WTC11 (cell line): ENCODE measurements around the gene PRRX1. TPM values are rescaled to one million over a fixed set of nuclear protein-coding genes. Genes with fewer than 3 reads are reported as not detected.

Experiments used
- ATAC-seq: fragments of 200-7000 bp; cut with Tn5 transposase; 2 replicates; pipeline ENCODE4 v1.10.0; 2021; ENCODE audit warnings: mild to moderate bottlenecking, moderate library complexity
- CTCF ChIA-PET: fragments of 300-600 bp; sonication (Branson Sonifier 250); formaldehyde crosslinking; loops from one replicate; lab custom pipeline; 2021; ENCODE audit warnings: antibody characterized with exemption; lab: Charles Lee
- POLR2A ChIA-PET: fragments of 350-600 bp; sonication (Branson Sonifier 250); formaldehyde crosslinking; loops from one replicate; lab custom pipeline; 2021; ENCODE audit warnings: antibody characterized with exemption; lab: Charles Lee
- DNase-seq: peaks from one replicate; pipeline ENCODE4 v3.0.0; 2021; ENCODE audit warnings: low spot score
- H3K27ac Mint-ChIP-seq: 2 replicates; pipeline ENCODE4 v1.8.0; 2021; ENCODE audit warnings: mixed read lengths
- H3K27me3 Mint-ChIP-seq: 2 replicates; pipeline ENCODE4 v1.8.0; 2021; ENCODE audit warnings: low read depth, mild to moderate bottlenecking, moderate library complexity, mixed read lengths
- H3K36me3 Mint-ChIP-seq: 2 replicates; pipeline ENCODE4 v1.8.0; 2021; ENCODE audit warnings: mixed read lengths
- H3K4me1 Mint-ChIP-seq: 2 replicates; pipeline ENCODE4 v1.8.0; 2022; ENCODE audit warnings: mixed read lengths
- H3K4me3 Mint-ChIP-seq: 2 replicates; pipeline ENCODE4 v1.8.0; 2021; ENCODE audit warnings: mild to moderate bottlenecking, moderate library complexity, mixed read lengths
- H3K9me3 Mint-ChIP-seq: 2 replicates; pipeline ENCODE4 v1.8.0; 2021; ENCODE audit warnings: mixed read lengths
- ARID4B ChIP-seq: sonication (generic); formaldehyde crosslinking; IDR thresholded peaks from 2 replicates; pipeline ENCODE4 v1.8.0; 2023; ENCODE audit warnings: missing genetic modification reagents, mild to moderate bottlenecking, borderline replicate concordance
- CDX4 ChIP-seq: fragments of 250-450 bp; sonication (Bioruptor Pico); IDR thresholded peaks from 2 replicates; pipeline ENCODE4 v1.9.0; 2021; ENCODE audit warnings: moderate library complexity, mild to moderate bottlenecking, inconsistent platforms, borderline replicate concordance
- ESRRA ChIP-seq: sonication (generic); formaldehyde crosslinking; IDR thresholded peaks from 2 replicates; pipeline ENCODE4 v1.8.1; 2022; ENCODE audit warnings: mild to moderate bottlenecking, missing genetic modification reagents, borderline replicate concordance
- JAZF1 ChIP-seq: fragments of 250-450 bp; sonication (Bioruptor Pico); IDR thresholded peaks from 2 replicates; pipeline ENCODE4 v1.9.0; 2021; ENCODE audit warnings: moderate library complexity, mild to moderate bottlenecking, inconsistent platforms
- MYBL2 ChIP-seq: sonication (generic); formaldehyde crosslinking; IDR thresholded peaks from 2 replicates; pipeline ENCODE4 v1.8.1; 2023; ENCODE audit warnings: mild to moderate bottlenecking, moderate library complexity, missing genetic modification reagents
- NFYB ChIP-seq: sonication (generic); formaldehyde crosslinking; conservative IDR thresholded peaks from 2 replicates; pipeline ENCODE4 v1.8.0; 2022; ENCODE audit warnings: low read depth, missing genetic modification reagents
- NR2C2 ChIP-seq: sonication (generic); formaldehyde crosslinking; IDR thresholded peaks from 2 replicates; pipeline ENCODE4 v1.8.0; 2022; ENCODE audit warnings: mild to moderate bottlenecking, missing genetic modification reagents
- OVOL2 ChIP-seq: fragments of 250-450 bp; sonication (Bioruptor Pico); IDR thresholded peaks from 2 replicates; pipeline ENCODE4 v1.9.0; 2021; ENCODE audit warnings: mild to moderate bottlenecking, borderline replicate concordance
- TEAD1 ChIP-seq: sonication (generic); formaldehyde crosslinking; IDR thresholded peaks from 2 replicates; pipeline ENCODE4 v1.8.0; 2022; ENCODE audit warnings: mild to moderate bottlenecking, missing genetic modification reagents
- ZNF121 ChIP-seq: sonication (generic); formaldehyde crosslinking; IDR thresholded peaks from 2 replicates; pipeline ENCODE4 v1.8.0; 2023; ENCODE audit warnings: missing genetic modification reagents
- ZNF219 ChIP-seq: sonication (generic); formaldehyde crosslinking; IDR thresholded peaks from 2 replicates; pipeline ENCODE4 v1.8.0; 2023; ENCODE audit warnings: missing genetic modification reagents, mild to moderate bottlenecking, borderline replicate concordance
- ZNF263 ChIP-seq: sonication (generic); formaldehyde crosslinking; IDR thresholded peaks from 2 replicates; pipeline ENCODE4 v1.8.1; 2022; ENCODE audit warnings: low read depth, mild to moderate bottlenecking, moderate library complexity, missing genetic modification reagents
- ZNF281 ChIP-seq: sonication (generic); formaldehyde crosslinking; IDR thresholded peaks from 2 replicates; pipeline ENCODE4 v1.8.0; 2023; ENCODE audit warnings: mild to moderate bottlenecking, missing genetic modification reagents
- ZNF532 ChIP-seq: fragments of 250-450 bp; sonication (Bioruptor Pico); IDR thresholded peaks from 2 replicates; pipeline ENCODE4 v1.9.0; 2021; ENCODE audit warnings: mild to moderate bottlenecking, borderline replicate concordance
- total RNA-seq: library from RNA; stranded (reverse); gene quantifications from 3 replicates; pipeline ENCODE4 v1.2.3, GENCODE V29; 2021
- TF ChIP-seq, protein P1 (sequence below): sonication (generic); formaldehyde crosslinking; IDR thresholded peaks from 2 replicates; pipeline ENCODE4 v1.8.0; 2022; ENCODE audit warnings: mild to moderate bottlenecking, missing genetic modification reagents
- TF ChIP-seq, protein P2 (sequence below): sonication (generic); formaldehyde crosslinking; IDR thresholded peaks from 2 replicates; pipeline ENCODE4 v1.8.1; 2023; ENCODE audit warnings: mild to moderate bottlenecking, moderate library complexity, missing genetic modification reagents
- TF ChIP-seq, protein P3 (sequence below): sonication (generic); formaldehyde crosslinking; IDR thresholded peaks from 2 replicates; pipeline ENCODE4 v1.8.1; 2023; ENCODE audit warnings: mild to moderate bottlenecking, missing genetic modification reagents

PRRX1 gene
- total RNA-seq, 1 experiment from 2014 or later, result 0.31 TPM

- TF ChIP-seq, protein P1, sequence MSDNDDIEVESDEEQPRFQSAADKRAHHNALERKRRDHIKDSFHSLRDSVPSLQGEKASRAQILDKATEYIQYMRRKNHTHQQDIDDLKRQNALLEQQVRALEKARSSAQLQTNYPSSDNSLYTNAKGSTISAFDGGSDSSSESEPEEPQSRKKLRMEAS (CRISPR knock-in tag), result no peak
- TF ChIP-seq ARID4B (CRISPR knock-in tag), result no peak
- TF ChIP-seq ZNF263, result no peak
- TF ChIP-seq TEAD1 (CRISPR knock-in tag), result no peak
- TF ChIP-seq NR2C2, result no peak
- TF ChIP-seq NFYB (CRISPR knock-in tag), result no peak
- no peak for TF ChIP-seq ZNF121 (CRISPR knock-in tag)
- TF ChIP-seq, protein P2, sequence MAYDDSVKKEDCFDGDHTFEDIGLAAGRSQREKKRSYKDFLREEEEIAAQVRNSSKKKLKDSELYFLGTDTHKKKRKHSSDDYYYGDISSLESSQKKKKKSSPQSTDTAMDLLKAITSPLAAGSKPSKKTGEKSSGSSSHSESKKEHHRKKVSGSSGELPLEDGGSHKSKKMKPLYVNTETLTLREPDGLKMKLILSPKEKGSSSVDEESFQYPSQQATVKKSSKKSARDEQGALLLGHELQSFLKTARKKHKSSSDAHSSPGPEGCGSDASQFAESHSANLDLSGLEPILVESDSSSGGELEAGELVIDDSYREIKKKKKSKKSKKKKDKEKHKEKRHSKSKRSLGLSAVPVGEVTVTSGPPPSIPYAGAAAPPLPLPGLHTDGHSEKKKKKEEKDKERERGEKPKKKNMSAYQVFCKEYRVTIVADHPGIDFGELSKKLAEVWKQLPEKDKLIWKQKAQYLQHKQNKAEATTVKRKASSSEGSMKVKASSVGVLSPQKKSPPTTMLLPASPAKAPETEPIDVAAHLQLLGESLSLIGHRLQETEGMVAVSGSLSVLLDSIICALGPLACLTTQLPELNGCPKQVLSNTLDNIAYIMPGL (CRISPR knock-in tag), result no peak
- TF ChIP-seq ZNF219 (CRISPR knock-in tag), result no peak
- TF ChIP-seq OVOL2 (CRISPR knock-in tag), result no peak
Observed at GRCh38 chr1:170685166-170685565, 21.2 kb downstream of the PRRX1 start (continued).

GRCh38 chr1:170686291-170686690, 22.4 kb downstream of the PRRX1 start:
- ChIA-PET POLR2A (interaction anchor here (0.7 kb wide), 1 partner anchor 16 kb away, joined by 4 read pairs; no protein-coding TSS in a partner anchor), CTCF (interaction anchor here (0.6 to 1.2 kb wide), 4 partner anchors 51 to 244 kb away, joined by 3 to 8 read pairs (median 3); no protein-coding TSS in a partner anchor)
- no peak overlapping the region for H3K27ac Mint-ChIP-seq
- TF ChIP-seq ZNF281 (CRISPR knock-in tag), result no peak
- no peak for TF ChIP-seq ESRRA (CRISPR knock-in tag)
- no peak for TF ChIP-seq CDX4
- TF ChIP-seq, protein P2 (CRISPR knock-in tag), result no peak
- no peak for TF ChIP-seq ZNF532 (CRISPR knock-in tag)
- TF ChIP-seq, protein P3, sequence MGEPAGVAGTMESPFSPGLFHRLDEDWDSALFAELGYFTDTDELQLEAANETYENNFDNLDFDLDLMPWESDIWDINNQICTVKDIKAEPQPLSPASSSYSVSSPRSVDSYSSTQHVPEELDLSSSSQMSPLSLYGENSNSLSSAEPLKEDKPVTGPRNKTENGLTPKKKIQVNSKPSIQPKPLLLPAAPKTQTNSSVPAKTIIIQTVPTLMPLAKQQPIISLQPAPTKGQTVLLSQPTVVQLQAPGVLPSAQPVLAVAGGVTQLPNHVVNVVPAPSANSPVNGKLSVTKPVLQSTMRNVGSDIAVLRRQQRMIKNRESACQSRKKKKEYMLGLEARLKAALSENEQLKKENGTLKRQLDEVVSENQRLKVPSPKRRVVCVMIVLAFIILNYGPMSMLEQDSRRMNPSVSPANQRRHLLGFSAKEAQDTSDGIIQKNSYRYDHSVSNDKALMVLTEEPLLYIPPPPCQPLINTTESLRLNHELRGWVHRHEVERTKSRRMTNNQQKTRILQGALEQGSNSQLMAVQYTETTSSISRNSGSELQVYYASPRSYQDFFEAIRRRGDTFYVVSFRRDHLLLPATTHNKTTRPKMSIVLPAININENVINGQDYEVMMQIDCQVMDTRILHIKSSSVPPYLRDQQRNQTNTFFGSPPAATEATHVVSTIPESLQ, result no peak
- TF ChIP-seq NFYB (CRISPR knock-in tag), result no peak
- no peak for TF ChIP-seq JAZF1 (CRISPR knock-in tag)
- TF ChIP-seq MYBL2, result no peak

More at GRCh38 chr1:170686291-170686690, 22.4 kb downstream of the PRRX1 start:
- ATAC-seq (no peak), DNase-seq (no peak)
- peaks cover 4% of the 10 kb centered on the region; the same call in 1 of the 2 replicates for H3K27me3 Mint-ChIP-seq
- no peaks in the 10 kb centered on the region for H3K36me3 Mint-ChIP-seq
- no peak overlapping the region for H3K4me3 Mint-ChIP-seq
- H3K9me3 Mint-ChIP-seq, result peaks cover 5% of the 10 kb centered on the region
- 0 out of 2 replicates have a peak, but pooled peaks cover 3% of the 10 kb centered on the region for H3K4me1 Mint-ChIP-seq
